Measurements from ENCODE around the gene PCDHGA1.

PCDHGA1 gene

GRCh38 chr5:141477815-141478214, 147.5 kb downstream of the PCDHGA1 start:
- Histone ChIP-seq H3K27me3 (peaks cover 0 to 25% (median 11%) of the 10 kb centered on the region in 11 experiments; a peak in 8 of 22 replicates), H3K9me3 (replicated peaks in 1 of 11) (no peaks in the 10 kb centered on the region), H3K9ac (peak overlapping the region; percentile 23 to 90 (median 83); a peak in 18 of 22 replicates), H3K4me3 (peak overlapping the region; percentile 67 to 87 (median 78)), H3K36me3 (peaks cover 0 to 56% (median 30%) of the 10 kb centered on the region in 11 experiments; a peak in 13 of 22 replicates), H3K27ac (peak overlapping the region in 4 of 11 experiments; percentile 1 to 81 (median 23); a peak in 4 of 22 replicates), H3K4me2 (peak overlapping the region; percentile 89 to 99 (median 97)), H4K20me1 (peaks cover 0 to 63% (median 53%) of the 10 kb centered on the region in 11 experiments; a peak in 18 of 22 replicates), H3K4me1 (peaks cover 55 to 74% (median 60%) of the 10 kb centered on the region in 10 experiments)
- no peak for TF ChIP-seq Cebpa-rat (IDR thresholded peaks at IDR 0.05)

- Histone ChIP-seq H3K27me3 (peaks cover 0 to 25% (median 11%) of the 10 kb centered on the region in 11 experiments; a peak in 8 of 22 replicates), H3K4me1 (peaks cover 62 to 77% (median 66%) of the 10 kb centered on the region in 10 experiments), H4K20me1 (peaks cover 0 to 68% (median 59%) of the 10 kb centered on the region in 11 experiments; a peak in 19 of 22 replicates), H3K9ac (peak overlapping the region in 10 of 11 experiments; percentile 23 to 90 (median 84); a peak in 16 of 22 replicates), H3K9me3 (replicated peaks in 1 of 11) (no peaks in the 10 kb centered on the region), H3K27ac (peak overlapping the region in 3 of 11 experiments; percentile 21 to 81 (median 25); a peak in 4 of 22 replicates), H3K36me3 (peaks cover 0 to 58% (median 30%) of the 10 kb centered on the region in 11 experiments; a peak in 13 of 22 replicates), H3K4me3 (peak overlapping the region; percentile 67 to 87 (median 78)), H3K4me2 (peak overlapping the region; percentile 89 to 99 (median 97))
- no peak for TF ChIP-seq Cebpa-rat (IDR thresholded peaks at IDR 0.05)
Observed at GRCh38 chr5:141478321-141478945, 148.1 kb downstream of the PCDHGA1 start.

- Histone ChIP-seq H3K4me3 (peak overlapping the region in 9 of 10 experiments; percentile 25 to 87 (median 79); a peak in 16 of 20 replicates), H3K9ac (peak overlapping the region in 4 of 11 experiments; percentile 9 to 90 (median 40); a peak in 2 of 22 replicates), H3K4me1 (peaks cover 73 to 87% (median 78%) of the 10 kb centered on the region in 10 experiments), H3K36me3 (peaks cover 0 to 67% (median 30%) of the 10 kb centered on the region in 11 experiments; a peak in 13 of 22 replicates), H3K27me3 (peaks cover 0 to 23% (median 11%) of the 10 kb centered on the region in 11 experiments; a peak in 8 of 22 replicates), H4K20me1 (peaks cover 0 to 81% (median 73%) of the 10 kb centered on the region in 11 experiments; a peak in 19 of 22 replicates), H3K27ac (no peak overlapping the region), H3K4me2 (peak overlapping the region; percentile 72 to 99 (median 97)), H3K9me3 (replicated peaks in 1 of 11) (no peaks in the 10 kb centered on the region)
- TF ChIP-seq Cebpa-rat (IDR thresholded peaks at IDR 0.05) = no peak
Observed at GRCh38 chr5:141479776-141480175, 149.5 kb downstream of the PCDHGA1 start.

GRCh38 chr5:141483902-141484301, 153.6 kb downstream of the PCDHGA1 start:
- Histone ChIP-seq H4K20me1 (peaks cover 5 to 99% (median 89%) of the 10 kb centered on the region in 11 experiments; a peak in 17 of 22 replicates), H3K27ac (no peak overlapping the region), H3K4me2 (peak overlapping the region; percentile 93 to 99 (median 97)), H3K4me3 (peak overlapping the region; percentile 46 to 66 (median 57); a peak in 17 of 20 replicates), H3K36me3 (peaks cover 13 to 88% (median 53%) of the 10 kb centered on the region in 11 experiments), H3K27me3 (no peaks in the 10 kb centered on the region), H3K9ac (peak overlapping the region in 7 of 11 experiments; percentile 25 to 76 (median 65); a peak in 9 of 22 replicates), H3K9me3 (replicated peaks in 1 of 11) (peaks cover 0 to 14% (median 0%) of the 10 kb centered on the region in 11 experiments; a peak in 4 of 22 replicates), H3K4me1 (peaks cover 86 to 100% (median 96%) of the 10 kb centered on the region in 10 experiments)
- no peak for TF ChIP-seq Cebpa-rat (IDR thresholded peaks at IDR 0.05)

GRCh38 chr5:141484310-141484640, 154.0 kb downstream of the PCDHGA1 start:
- H3K4me2 ChIP-seq = peak overlapping the region; percentile 93 to 99 (median 97)
- TF ChIP-seq Cebpa-rat (IDR thresholded peaks at IDR 0.05) = no peak
- peak overlapping the region; percentile 25 to 76 (median 66); a peak in 18 of 22 replicates for H3K9ac ChIP-seq
- H3K4me3 ChIP-seq = peak overlapping the region; percentile 46 to 66 (median 57)
- peaks cover 5 to 100% (median 86%) of the 10 kb centered on the region in 11 experiments; a peak in 17 of 22 replicates for H4K20me1 ChIP-seq
- H3K27ac ChIP-seq = 0 out of 22 replicates have a peak overlapping the region, but pooled peaks of 1 of the 11 experiments have one; percentile 65
- peaks cover 13 to 90% (median 53%) of the 10 kb centered on the region in 11 experiments for H3K36me3 ChIP-seq
- no peaks in the 10 kb centered on the region for H3K27me3 ChIP-seq
- H3K9me3 ChIP-seq (replicated peaks in 1 of 11) = peaks cover 0 to 14% (median 0%) of the 10 kb centered on the region in 11 experiments; a peak in 4 of 22 replicates
- peaks cover 87 to 100% (median 97%) of the 10 kb centered on the region in 10 experiments for H3K4me1 ChIP-seq

- TF ChIP-seq Cebpa-rat (IDR thresholded peaks at IDR 0.05) = no peak
- H3K36me3 ChIP-seq = peaks cover 13 to 90% (median 53%) of the 10 kb centered on the region in 11 experiments
- peaks cover 5 to 100% (median 85%) of the 10 kb centered on the region in 11 experiments; a peak in 17 of 22 replicates for H4K20me1 ChIP-seq
- H3K9me3 ChIP-seq (replicated peaks in 1 of 11) = peaks cover 0 to 14% (median 0%) of the 10 kb centered on the region in 11 experiments; a peak in 4 of 22 replicates
- H3K4me3 ChIP-seq = peak within 1 kb of the TSS; percentile 46 to 66 (median 57)
- peak within 1 kb of the TSS; percentile 93 to 99 (median 97) for H3K4me2 ChIP-seq
- peak within 1 kb of the TSS; percentile 39 to 76 (median 66); a peak in 20 of 22 replicates for H3K9ac ChIP-seq
- peaks cover 87 to 100% (median 97%) of the 10 kb centered on the region in 10 experiments for H3K4me1 ChIP-seq
- H3K27me3 ChIP-seq = no peaks in the 10 kb centered on the region
- peak within 1 kb of the TSS in 7 of 11 experiments; percentile 16 to 65 (median 44); a peak in 11 of 22 replicates for H3K27ac ChIP-seq
Observed at GRCh38 chr5:141484641-141485311, 154.5 kb downstream of the PCDHGA1 start, which contains the start of gene PCDHGC4. TSS of gene PCDHGC4 (plus strand) at chr5:141485030. CDS start at chr5:141485174, 144 bp downstream.

GRCh38 chr5:141485321-141486055, 155.2 kb downstream of the PCDHGA1 start:
- H3K4me3 ChIP-seq = peak overlapping the region; percentile 46 to 66 (median 57)
- H3K9me3 ChIP-seq (replicated peaks in 1 of 11) = peaks cover 0 to 14% (median 0%) of the 10 kb centered on the region in 11 experiments; a peak in 4 of 22 replicates
- peak overlapping the region; percentile 39 to 76 (median 66); a peak in 20 of 22 replicates for H3K9ac ChIP-seq
- peaks cover 5 to 100% (median 87%) of the 10 kb centered on the region in 11 experiments; a peak in 17 of 22 replicates for H4K20me1 ChIP-seq
- H3K4me1 ChIP-seq = peaks cover 87 to 100% (median 96%) of the 10 kb centered on the region in 10 experiments
- peaks cover 13 to 91% (median 53%) of the 10 kb centered on the region in 11 experiments for H3K36me3 ChIP-seq
- no peak for TF ChIP-seq Cebpa-rat (IDR thresholded peaks at IDR 0.05)
- H3K4me2 ChIP-seq = peak overlapping the region; percentile 93 to 99 (median 97)
- no peaks in the 10 kb centered on the region for H3K27me3 ChIP-seq
- peak overlapping the region in 7 of 11 experiments; percentile 16 to 65 (median 44); a peak in 11 of 22 replicates for H3K27ac ChIP-seq
